ENCODE data around the gene RASL11B. TPM values are rescaled to one million over a fixed set of nuclear protein-coding genes. Genes with fewer than 3 reads are reported as not detected.

The RASL11B gene, protein sequence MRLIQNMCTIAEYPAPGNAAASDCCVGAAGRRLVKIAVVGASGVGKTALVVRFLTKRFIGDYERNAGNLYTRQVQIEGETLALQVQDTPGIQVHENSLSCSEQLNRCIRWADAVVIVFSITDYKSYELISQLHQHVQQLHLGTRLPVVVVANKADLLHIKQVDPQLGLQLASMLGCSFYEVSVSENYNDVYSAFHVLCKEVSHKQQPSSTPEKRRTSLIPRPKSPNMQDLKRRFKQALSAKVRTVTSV
- not detected in 2 replicates for total RNA-seq

DNA sequence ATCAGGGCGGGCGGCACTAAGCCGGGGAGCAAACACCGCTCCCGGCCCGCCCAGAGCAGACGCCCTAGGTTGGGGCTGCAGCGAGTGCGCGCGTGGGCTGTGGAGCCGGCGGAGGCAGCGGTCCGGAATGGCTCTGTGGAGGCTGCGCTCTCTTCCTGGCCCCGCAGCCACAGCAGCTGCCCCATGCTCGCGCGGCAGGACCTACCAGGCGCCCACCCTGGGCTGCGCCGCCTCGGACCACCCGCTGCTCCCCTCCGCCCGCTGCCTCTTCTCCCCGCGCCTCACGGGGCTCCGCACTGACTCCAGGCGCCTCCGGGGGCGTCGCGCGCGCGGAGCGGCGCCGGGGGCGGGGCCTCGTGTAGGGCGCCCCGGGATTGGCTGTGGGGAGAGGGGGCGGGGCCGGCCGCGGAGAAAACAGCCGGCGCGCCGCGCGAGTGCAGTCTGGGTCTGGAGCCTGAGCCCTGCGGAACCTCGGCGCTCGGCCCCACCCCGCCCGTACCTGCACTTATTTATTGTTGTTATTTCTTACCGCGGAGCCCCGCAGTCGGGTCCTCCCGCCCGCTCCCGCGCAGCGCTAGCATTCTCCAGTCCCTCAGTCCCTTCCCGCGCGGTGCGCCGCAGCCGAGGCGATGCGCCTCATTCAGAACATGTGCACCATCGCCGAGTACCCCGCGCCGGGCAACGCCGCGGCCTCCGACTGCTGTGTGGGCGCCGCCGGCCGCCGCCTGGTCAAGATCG lies at the start of gene RASL11B:
Gene RASL11B (plus strand): TSS at position 439 of the 738 bp plus-strand sequence. CDS start 191 bp downstream, at position 630.

Other genes with a start within 250 kb of the RASL11B start
- 11.8 and 12.4 TPM in 2 replicates for gene USP46, start 203.0 kb upstream of the RASL11B start, total RNA-seq
- gene ERVMER34-1, start 110.9 kb upstream of the RASL11B start, total RNA-seq, result under 0.01 TPM in 2 replicates

All from endothelial cell of coronary artery (primary cell).